ENCODE data around the gene ZBTB48. TPM values are rescaled to one million over a fixed set of nuclear protein-coding genes. Genes with fewer than 3 reads are reported as not detected.
A peak's percentile ranks its signal among the peaks of the same experiment; 100 is the strongest.

ZBTB48 gene
- total RNA-seq, 2 donors from 2014 or later, result 20.7 to 28.9 TPM

DNA sequence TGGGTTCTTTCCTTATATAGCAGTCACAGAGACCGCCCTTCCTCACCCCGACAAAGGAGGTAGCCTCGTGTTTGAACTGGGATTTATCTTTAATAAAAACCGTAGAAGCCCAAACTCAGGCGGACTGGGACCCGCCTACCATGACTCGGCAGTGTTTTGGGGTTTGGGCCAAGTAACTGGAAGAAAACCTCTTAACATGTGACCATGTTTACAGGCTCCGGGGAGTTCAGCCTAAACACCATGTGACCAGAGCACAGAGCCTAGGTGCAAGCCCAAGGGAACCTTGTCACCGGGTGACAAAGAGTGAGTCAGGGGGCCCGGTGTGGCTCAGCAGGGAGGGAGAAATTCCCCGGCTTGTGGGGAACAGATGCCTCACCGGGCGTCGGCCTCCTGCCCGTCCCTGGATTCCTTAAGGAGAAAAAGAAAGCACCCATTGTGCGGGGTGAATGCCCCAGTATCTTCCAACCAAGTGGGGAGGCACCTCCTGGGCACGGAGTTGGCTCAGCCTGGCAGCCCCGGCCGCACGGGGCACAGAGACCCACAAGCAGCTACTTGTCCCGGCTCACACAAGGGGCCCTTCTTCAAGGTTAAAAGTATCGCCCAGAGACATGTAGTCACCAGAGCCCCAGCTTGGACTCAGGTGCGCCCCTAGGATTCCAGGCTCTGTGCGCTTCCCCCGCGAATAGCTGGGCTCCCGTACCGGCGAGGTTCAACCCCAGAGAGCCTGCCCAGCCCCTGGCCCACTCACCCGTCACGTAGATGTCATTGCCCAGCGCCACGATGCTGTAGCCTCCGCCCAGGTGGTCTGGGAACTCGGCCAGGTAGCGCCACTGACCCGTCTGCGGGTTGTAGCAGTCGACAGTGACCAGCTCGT is 21.5 kb downstream of the ZBTB48 start:
- peak overlapping the region; percentile 93 for H3K4me3 ChIP-seq
- H3K36me3 ChIP-seq, result peaks cover 25% of the 10 kb centered on the region
- H3K9me3 ChIP-seq, result no peaks in the 10 kb centered on the region
- no peaks in the 10 kb centered on the region for H3K27me3 ChIP-seq (replicated peaks; ENCODE audit: insufficient read depth)
- ATAC-seq (ENCODE audit: insufficient number of reproducible peaks, low FRiP score, low read depth) (peak; percentile 68), DNase-seq (ENCODE audit: low spot score) (peak; percentile 80)
- peaks cover 46 to 57% of the 10 kb centered on the region in 2 donors for H3K4me1 ChIP-seq (ENCODE audit: control insufficient read depth in 1 of 2, low read depth in 2 of 2)
- H3K27ac ChIP-seq, result peak overlapping the region; percentile 99
- TF ChIP-seq, protein P1, sequence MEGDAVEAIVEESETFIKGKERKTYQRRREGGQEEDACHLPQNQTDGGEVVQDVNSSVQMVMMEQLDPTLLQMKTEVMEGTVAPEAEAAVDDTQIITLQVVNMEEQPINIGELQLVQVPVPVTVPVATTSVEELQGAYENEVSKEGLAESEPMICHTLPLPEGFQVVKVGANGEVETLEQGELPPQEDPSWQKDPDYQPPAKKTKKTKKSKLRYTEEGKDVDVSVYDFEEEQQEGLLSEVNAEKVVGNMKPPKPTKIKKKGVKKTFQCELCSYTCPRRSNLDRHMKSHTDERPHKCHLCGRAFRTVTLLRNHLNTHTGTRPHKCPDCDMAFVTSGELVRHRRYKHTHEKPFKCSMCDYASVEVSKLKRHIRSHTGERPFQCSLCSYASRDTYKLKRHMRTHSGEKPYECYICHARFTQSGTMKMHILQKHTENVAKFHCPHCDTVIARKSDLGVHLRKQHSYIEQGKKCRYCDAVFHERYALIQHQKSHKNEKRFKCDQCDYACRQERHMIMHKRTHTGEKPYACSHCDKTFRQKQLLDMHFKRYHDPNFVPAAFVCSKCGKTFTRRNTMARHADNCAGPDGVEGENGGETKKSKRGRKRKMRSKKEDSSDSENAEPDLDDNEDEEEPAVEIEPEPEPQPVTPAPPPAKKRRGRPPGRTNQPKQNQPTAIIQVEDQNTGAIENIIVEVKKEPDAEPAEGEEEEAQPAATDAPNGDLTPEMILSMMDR (IDR thresholded peaks at IDR 0.05), result no peak

DNA sequence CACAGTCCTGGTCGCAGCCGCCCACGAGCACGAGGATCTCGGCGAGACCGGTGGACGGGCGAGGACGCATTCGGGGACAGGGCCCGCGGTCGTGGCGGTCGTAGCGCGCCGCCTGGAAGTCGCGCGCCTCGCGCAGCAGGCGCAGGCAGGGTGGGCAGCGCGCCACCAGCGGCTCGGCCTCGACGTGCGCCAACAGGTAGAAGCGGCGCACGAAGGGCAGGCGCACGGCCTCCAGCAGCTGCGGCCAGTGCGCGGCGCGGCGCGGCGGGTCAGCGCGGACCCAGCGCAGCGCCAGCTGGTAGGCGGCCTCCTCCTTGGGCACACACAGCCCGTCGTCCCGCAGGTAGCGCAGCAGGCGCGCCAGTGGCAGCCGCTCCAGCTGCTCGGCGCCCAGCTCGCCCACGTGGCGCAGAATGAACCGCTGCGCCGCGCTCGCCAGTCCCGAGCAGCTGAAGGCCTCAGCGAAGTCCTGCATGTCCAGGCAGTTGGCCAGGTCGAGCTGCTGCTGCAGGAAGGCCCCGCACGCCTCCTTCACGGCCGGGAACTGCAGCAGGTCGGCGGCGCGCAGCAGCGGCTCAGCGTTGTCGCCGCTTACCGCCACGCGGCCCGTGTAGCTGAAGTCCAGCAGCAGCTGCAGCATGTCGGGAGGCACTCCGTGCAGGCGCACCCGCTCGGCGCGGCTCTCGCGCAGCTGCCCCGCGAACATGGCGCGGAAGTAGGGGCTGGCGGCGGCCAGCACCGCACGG is 22.3 kb downstream of the ZBTB48 start:
- TF ChIP-seq, protein P1 (IDR thresholded peaks at IDR 0.05), result peak; percentile 12
- peaks cover 38 to 51% of the 10 kb centered on the region in 2 donors for H3K4me1 ChIP-seq (ENCODE audit: control insufficient read depth in 1 of 2, low read depth in 2 of 2)
- H3K9me3 ChIP-seq, result no peaks in the 10 kb centered on the region
- ATAC-seq (ENCODE audit: insufficient number of reproducible peaks, low FRiP score, low read depth) (no peak), DNase-seq (ENCODE audit: low spot score) (no peak)
- H3K36me3 ChIP-seq, result peaks cover 19% of the 10 kb centered on the region
- no peaks in the 10 kb centered on the region for H3K27me3 ChIP-seq (replicated peaks; ENCODE audit: insufficient read depth)
- H3K4me3 ChIP-seq, result peak overlapping the region; percentile 93
- peak overlapping the region; percentile 99 for H3K27ac ChIP-seq

DNA sequence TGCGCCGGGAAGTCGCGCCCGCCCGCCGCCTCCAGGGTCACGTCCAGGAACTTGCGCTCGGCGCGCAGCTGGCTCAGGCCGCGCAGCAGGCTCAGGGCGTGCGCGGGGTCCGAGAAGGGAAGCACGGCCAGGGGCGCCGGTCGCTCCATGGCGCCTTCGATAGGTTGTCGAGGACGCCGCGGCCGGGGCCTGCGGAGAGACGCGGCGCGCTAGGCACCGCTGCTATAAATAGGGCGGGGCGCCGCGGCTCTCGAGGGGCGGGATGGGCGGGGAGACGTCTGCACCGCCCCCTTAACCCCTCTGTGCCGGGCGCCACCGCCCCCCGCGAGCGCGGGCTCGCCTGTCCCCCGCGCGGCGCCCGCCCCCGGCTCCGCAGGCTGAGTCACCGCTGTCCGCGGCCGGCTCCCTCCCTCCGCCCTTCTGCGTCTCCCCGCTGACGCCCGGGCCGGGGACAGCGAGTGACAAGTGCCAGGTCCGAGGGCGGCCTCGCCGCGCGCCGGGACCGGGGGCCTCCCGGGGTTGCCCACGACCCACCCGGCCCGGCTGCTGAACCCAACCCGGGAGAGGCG is 23.0 kb downstream of the ZBTB48 start, which contains the start of gene KLHL21:
KLHL21 (minus strand) TSS at position 201 of the 569 bp plus-strand sequence; CDS start at position 149, 52 bp downstream.
- DNase-seq (ENCODE audit: low spot score), result peak; percentile 63
- Histone ChIP-seq H3K4me1 (ENCODE audit: control insufficient read depth in 1 of 2, low read depth in 2 of 2) (peaks cover 31 to 44% of the 10 kb centered on the region in 2 donors), H3K27ac (peak within 1 kb of the TSS; percentile 99 to 100), H3K9me3 (no peaks in the 10 kb centered on the region), H3K4me3 (peak within 1 kb of the TSS; percentile 93), H3K27me3 (replicated peaks; ENCODE audit: insufficient read depth) (no peaks in the 10 kb centered on the region), H3K36me3 (peaks cover 12% of the 10 kb centered on the region)
- peak; percentile 27 for ATAC-seq (ENCODE audit: insufficient number of reproducible peaks, low FRiP score, low read depth)
- TF ChIP-seq, protein P1 (IDR thresholded peaks at IDR 0.05), result no peak

DNA sequence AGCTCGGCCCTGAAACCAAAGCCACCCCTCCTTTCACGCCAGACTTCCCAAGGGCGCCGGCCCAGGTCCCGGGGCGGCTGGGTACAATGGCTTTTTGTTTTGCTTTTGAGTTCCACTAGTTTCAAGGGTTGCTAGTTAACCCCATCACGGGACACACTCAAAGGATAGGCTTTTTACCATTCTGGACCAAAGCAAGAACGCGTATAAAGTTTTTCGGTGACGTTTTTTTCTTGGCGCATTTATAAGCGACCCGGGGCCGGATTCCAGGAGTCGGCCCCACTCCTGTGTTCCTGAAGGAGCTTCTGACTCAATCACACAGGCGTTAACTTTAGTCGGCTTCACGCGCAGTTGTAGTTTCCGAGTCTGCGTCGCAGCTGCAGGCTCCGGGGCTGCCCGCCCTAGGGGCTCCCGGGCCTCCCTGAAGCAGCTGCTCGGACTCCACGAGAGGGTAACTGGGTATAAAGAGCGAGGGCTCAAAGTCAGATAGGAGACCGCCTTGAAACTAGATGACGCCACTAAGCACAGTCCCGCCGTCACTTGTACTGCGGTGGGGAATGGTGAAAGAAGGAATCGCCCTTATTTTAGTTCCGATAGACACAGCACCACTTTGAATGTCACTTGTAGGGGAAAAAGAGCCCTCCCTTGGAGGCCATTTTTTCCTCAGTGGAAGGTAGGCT is 23.6 kb downstream of the ZBTB48 start:
- ATAC-seq (ENCODE audit: insufficient number of reproducible peaks, low FRiP score, low read depth), result peak; percentile 18
- Histone ChIP-seq H3K4me1 (ENCODE audit: control insufficient read depth in 1 of 2, low read depth in 2 of 2) (peaks cover 27 to 38% of the 10 kb centered on the region in 2 donors), H3K36me3 (peaks cover 6% of the 10 kb centered on the region), H3K4me3 (peak overlapping the region; percentile 93), H3K9me3 (no peaks in the 10 kb centered on the region), H3K27me3 (replicated peaks; ENCODE audit: insufficient read depth) (no peaks in the 10 kb centered on the region), H3K27ac (peak overlapping the region; percentile 99 to 100)
- TF ChIP-seq, protein P1 (IDR thresholded peaks at IDR 0.05), result no peak
- no peak for DNase-seq (ENCODE audit: low spot score)

All from thoracic aorta (tissue), 2 donors.